ENCODE measurements around the gene FOXP1.

Gene FOXP1

DNA sequence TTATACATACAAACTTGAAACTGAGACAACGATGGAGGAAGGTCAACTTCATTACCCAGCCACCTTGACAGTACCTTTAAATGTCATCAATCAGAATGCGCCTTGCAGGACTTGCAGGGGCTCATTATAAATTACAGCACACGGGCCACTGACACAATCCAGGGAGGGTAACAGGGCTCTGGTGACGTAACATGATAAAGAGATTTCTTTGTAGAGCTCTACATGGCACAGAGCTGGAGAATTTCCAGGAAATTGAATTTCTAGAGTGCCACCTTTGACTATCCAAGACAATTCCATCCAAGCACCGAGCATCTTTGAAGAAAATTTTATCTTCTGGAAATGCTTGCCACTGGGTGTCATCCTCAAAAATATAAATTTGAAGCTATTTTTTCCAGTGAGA lies 486.0 kb downstream of the FOXP1 start:
- DNase-seq (ENCODE audit: low spot score) = no peak

DNA sequence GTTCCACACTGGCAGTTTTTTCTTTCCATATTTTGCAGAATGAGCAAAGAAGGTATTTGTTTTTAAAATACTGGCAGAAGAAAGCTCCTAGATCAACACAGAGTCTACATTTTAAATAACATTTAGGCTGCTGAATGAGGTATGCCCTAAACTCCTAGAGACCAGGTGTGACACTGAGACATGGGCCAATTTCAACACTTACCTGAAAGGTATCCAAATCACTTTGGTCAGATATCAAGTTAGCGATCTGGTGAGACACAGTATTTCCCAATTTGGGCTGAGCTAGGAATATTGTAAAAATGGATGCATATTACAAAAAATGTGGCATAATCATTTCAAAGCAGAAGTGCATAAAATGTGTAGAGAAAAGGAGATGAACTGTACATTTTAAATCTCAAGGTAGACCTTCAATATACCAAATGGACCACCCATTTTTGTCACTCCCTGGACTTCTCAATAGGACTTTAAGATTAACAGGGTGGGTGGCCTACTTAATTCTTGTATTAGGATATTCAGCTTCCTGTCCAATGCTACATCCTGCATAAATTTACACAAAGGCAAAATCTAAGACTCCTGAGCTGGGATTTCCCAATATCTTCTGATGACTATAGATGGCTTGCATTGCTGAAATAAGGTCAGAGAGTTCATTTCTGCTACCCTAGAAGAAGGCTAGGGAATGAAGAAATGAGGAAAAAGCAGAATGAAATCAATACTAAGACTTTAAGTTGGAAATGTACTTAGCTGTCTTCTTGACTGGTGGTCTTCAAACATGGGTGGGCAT lies 487.8 kb downstream of the FOXP1 start:
- DNase-seq (ENCODE audit: low spot score) = no peak

DNA sequence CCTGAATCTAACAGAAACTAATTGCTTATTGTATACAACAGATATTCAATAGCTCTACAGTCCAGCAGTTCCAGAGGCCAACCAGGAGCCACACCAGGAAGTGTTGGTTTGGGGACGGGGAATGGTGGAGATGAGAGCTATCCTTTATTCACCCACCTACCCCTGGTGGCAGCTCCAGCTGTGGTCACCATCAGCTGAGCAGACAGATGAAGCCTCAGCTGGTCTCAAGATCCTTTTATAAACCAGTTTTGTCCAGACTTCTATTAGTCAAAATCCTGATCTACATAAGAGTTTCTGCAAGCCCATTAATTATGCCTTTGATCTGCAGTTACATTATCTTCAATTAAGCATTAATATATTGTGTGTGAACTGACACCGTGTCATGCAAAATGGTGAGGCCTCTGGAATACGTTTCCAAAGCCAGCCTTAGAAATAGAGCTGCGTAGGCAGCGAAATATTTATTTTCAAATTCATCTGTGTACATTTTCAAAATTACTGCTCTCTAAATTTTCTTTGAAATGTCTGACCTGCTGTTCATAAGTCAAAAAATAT lies 488.8 kb downstream of the FOXP1 start:
- no peak for DNase-seq (ENCODE audit: low spot score)

DNA sequence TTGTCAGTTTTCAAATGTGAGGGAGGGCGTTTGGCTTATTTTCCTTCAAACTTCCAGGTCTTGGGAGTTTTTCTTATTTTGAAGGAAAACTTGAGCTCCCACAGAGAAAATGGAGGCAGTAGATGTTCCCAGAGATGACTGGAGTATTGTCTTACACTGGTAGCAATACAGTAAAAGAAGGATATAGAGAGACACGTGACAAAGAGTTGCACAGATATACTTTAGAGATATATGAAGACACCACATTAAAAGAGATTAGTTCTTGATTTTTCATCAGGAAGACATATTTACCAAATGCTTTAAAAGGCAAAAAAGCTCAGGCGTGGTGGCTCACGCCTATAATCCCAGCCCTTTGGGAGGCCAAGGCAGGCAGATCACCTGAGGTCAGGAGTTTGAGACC lies 490.9 kb downstream of the FOXP1 start:
- DNase-seq (ENCODE audit: low spot score) = no peak

DNA sequence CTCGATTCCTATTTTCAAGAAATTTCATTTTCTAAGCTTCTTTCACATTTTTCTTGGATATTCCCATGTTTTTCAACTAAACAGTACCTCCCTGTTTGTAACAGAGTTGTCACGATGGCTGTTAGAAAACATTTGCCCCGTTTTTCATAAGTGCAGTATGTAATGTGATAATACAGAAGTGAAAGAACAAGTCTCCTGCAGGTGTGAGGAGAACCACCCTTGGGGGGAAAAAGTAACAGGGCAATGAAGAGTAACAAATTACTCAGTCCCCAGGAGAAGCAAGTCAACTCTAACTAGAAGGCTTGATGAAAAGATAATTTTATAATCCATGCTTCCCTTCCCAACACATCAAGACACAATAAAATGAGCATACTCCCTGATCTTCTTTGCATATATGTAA lies 493.3 kb downstream of the FOXP1 start:
- no peak for DNase-seq (ENCODE audit: low spot score)

DNA sequence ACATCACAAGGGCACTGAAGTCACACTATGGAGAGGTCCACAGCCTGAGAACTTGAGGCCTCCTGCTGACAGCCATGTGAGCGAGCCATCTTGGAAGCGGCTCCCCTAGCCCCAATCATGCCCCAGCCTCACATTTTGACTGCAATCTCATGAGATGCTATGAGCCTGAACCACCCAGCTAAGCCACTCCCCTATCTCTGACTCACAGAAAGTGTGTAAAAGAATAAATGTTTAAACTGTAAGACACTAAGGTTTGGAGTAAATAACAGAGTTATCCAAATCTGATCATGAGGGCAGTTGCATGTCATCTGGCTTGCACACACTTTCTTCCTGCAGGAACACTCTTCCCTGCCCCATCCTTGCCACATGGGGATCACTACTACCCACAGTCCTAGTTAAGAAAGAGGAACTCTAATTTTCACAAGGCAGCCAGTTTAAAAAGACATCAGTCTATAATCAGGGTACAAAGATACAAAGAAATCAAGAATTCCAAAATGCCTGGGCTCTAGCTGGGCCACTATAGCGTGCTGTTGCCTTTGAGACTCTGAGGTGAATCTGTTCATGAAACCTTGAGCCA lies 494.2 kb downstream of the FOXP1 start:
- DNase-seq (ENCODE audit: low spot score) = no peak

DNA sequence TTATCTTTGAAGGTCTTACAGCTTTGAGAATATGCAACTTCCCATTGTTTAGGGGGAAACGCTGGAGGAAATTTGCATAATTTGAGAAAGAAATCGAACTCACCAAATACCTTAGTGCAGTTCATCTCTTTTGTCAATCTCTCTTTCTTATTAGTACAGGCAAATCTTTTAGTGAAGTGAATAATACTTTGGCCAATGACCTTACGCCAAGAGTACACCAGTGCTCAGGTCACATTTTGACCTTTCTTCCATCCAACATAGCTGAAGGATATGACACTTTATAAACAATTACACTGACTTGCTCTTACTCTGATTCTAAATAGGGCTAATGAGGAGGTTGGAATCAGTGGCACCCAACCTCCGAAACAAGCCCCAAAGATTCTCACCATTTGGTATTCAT lies 494.8 kb downstream of the FOXP1 start:
- DNase-seq (ENCODE audit: low spot score) = no peak

DNA sequence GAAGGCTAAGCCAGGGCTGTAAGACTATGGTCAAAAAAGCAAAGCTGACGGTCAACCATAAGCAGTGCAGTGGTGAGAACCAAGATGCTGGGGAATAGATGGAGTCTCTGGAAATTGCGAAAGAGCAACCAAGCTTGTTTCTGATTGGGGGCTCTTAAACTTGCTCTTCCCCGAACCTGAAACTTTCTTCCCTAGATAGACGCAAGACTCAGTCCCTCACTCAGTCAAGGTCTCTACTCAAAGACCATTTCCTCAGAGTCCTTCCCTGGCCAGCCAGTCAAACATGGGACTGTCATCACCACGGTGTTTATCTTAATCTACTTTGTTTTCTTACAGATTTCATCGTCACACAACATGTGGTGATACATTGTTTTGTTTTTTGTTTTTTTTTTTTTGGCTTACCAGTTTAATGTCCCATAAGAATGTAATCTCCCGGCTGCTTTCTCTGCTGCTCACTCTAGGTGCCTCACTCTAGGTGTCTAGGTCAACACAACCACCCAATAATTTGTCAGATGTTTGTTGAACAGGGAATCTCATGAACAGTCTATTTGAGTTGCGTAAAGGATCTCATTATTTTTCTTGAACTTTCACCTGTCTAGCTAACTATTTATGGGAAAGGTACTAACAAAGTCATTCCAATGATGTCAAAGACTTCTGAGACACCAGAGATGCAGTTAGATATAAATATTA lies 495.4 kb downstream of the FOXP1 start:
- DNase-seq (ENCODE audit: low spot score) = no peak

DNA sequence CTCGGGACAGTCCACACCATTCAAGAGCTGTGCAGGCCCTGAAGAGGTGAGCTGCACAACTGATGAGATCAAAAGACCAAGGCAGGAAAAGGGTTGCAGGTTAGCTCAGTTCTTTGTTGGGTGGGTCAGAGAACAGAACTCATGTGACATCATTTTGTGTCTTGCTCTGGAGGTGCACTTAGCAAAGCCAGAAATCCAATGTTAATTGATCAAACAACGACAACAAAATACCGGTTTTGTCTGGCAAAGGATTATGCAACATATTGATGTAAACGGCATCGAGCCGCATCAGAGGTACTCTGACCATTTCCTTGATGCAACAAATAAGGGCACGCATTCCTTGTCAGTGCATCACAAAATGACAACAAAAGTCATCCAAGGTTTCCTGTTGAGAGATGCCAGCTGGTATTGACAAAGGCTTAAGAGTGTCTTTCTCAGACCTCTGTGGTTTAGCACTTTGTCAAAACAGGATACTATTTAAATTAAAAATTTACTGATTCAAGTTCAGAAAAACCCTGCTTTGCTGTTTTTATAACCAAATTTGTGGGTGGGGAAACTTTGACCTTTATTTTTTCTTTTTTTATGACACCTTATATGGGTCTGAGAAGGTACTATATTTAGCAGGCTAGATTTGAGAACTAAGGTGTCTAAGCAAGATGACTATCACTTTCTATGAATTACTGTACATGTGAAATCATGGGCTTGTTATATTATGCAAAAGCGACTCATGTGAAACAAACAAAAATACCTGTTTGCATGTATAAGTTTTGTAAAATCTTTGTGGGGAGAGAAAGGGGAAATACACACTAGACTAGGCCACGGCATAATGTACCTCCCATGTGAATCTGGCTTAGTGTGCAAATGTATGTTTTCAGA lies 496.1 kb downstream of the FOXP1 start:
- no peak for DNase-seq (ENCODE audit: low spot score)

DNA sequence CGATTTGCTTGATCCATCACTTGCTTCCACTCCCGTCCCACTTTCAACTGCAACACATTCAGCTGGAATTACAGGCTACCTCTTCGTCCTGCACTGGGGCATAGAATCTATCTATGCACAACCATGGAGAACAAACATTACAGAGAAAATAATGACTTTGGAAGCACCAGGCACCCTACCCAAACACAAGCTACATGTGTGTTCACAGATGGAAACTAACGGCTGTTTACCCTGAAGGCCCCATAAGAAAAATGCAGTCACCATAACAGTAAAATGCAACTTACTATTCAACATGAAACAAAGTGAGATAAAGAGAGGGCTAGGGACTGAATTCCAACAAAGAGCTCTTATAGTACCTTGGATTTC lies 496.8 kb downstream of the FOXP1 start:
- no peak for DNase-seq (ENCODE audit: low spot score)

DNA sequence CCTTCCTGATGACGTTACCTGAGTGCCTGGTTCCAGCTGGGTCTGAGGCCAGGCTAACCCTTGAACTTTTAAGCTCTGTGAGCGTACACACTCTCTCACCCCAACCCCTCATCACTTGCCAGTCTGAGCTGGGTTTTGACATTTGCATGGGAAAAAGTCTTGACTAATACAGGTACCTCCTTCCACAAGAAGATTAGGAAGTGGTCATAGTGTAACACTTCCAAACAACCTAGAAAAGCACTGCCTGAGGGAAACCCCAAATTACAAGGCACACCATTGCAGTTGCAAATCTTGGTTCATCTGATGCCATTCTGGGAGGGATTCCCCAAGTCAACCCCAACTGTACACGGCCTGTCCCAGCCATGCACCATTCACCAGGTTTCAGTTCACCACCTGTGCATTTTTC lies 499.8 kb downstream of the FOXP1 start:
- no peak for DNase-seq (ENCODE audit: low spot score)

DNA sequence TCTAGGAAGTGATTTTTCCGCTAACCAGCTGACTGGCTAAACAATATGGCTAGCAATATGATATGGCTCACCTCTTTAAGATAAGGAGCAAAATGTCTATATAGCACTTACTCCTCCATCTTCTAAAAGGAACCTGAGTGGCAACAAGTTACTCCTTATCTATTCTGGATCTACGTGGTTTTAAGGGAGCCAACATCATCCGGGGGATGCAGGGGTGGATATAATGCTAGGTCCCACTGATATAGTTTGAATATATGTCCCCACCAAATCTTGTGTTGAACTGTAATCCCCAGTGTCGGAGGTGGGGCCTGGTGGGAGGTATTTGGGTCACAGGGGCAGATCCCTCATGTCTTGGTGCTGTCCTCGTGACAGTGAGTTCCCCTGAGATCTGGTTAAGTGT lies 500.7 kb downstream of the FOXP1 start:
- no peak for DNase-seq (ENCODE audit: low spot score)

DNA sequence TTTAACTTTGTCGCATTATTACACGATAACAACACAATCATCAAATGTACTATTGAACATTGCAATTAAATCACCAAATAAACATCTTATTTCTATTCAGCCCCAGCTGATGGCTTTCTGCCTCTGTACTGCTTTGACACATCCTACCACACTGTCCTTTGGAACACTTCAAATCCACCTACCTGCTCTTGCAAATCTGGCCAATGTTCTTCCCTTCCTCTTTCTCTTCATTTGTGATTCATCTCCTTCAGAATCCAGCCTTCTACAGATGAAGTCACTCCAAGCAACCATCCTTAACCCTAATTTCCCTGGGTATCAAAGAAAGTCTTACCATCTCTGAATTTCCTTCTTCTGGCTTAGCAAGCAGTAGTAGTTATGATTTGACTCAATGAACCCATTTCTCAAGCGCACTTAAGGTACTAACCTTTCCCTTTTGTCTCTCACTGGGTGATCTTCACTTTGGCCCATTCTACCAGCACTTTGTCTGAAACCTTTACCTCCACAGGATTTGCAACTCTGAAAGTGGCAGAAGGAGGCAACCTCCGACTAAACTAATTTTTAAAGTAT lies 502.9 kb downstream of the FOXP1 start:
- DNase-seq (ENCODE audit: low spot score) = no peak

DNA sequence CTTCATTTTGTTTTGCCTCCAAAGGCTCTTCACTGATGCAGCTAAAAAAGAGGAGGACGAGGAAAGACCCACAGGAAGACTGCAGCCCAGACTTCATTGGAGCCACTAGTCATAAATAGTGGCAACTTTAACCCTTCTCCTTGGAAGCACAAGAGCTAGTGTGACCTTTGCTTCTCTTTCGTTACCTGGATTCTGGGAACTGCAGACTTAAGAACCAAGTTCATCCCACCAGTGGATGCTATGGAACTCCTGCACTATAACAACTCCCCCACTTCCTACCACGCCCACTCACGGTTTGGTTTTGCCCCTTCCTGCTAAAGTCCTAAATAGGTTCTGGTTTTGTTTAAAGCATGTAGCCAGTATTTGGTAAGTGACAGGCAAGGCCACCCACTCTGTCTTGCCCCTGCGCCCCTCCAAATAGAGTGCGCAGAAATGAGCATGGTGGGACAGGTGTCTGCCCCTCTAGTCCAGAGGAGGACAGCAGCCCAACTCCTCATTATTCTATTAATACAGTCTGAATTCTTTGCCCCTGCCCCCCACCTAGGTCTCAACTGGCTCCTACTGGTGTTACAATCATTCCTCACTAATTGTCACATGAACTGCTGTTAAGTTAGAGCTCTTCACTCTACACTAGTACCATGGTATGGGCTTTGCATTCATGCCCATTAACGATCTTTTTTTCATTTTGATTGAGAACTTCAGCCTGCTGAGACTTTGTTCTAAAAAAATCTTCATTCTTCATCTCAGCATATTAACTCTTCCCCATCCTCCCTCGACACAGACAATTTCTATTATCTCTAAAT lies 504.6 kb downstream of the FOXP1 start:
- DNase-seq (ENCODE audit: low spot score) = no peak

DNA sequence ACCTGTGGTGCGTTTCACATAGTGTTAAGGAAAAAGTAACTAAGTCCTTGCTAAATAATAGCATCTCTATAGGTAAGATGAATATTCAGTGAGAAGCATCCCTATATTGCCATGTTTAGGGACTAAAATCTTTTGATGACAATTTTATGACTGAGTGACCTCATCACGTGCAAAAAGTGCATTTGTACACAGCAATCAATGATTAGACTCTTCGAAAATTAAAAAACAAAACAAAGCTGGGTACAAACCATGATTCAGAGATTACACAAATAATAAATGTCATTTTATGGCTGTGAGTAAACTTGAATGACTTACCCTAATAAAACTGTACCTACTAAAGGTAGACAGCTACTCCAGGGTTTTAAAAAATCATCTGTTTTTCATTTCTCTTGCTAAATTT lies 505.3 kb downstream of the FOXP1 start:
- peak; percentile 27 for DNase-seq (ENCODE audit: low spot score)

DNA sequence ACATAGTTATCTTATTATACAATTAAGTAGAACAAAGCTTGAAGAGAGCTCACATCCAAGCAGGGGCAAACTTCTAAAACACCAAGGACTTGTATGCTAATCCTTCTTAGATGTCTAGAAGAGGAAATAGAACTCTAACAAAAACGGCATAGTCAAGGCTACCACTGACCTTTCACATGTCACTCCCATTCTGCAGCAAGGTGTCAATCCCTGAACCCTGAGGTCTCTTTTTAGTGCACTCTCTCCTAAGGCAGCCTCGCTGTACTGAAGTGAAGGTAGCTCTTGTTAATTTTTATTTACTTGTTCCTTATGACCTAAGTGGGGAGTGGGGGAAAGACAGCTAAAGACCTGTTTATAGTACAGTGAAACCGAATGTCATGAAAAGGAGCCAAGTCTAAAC lies 506.5 kb downstream of the FOXP1 start:
- DNase-seq (ENCODE audit: low spot score) = no peak

DNA sequence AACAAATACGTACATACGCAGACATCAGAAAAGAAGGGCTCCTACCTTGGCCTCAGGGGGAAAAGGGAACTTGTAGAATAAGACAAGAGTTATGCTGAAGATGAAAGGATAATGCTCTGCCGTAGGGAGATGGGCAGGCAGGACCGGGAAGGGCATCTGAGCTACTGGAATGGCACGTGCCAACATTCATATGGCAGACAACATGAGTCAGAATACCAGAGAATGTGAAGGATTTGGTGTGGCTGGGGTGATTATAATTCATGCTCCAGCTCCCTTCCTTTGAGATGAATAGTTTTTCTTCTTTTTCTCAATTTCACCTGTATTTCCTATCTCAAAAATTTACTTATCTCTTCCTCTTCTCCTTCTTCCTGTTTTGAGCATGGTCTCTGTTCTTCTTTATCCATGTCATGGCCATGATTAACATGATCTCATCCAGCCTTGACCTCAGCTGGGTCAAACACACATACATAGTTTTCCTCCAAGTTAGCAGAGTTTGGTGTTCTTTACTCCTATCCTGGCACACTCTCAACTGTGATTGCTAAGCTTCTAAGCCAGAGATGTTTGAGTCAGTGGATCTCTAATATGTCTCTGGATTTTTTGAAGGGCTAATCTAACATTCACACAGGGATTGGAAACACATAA lies 507.0 kb downstream of the FOXP1 start:
- no peak for DNase-seq (ENCODE audit: low spot score)

DNA sequence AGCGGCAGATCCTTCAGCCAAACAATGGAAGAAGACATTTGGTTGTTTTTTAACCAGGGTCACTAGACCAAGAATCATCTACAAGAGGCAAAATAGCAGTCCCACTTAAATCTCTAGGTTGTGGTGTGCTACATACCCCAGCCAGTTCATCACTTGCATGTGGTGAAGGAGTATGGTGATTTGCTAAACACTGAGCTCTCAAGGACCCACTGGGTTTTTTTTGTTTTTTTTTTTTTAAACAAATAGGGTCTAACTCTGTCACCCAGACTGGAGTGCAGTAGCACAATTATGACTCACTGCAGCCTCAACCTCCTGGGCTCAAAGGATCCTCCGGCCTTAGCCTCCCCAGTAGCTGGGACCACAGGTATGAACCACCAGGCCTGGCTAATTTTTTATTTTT lies 508.0 kb downstream of the FOXP1 start:
- DNase-seq (ENCODE audit: low spot score) = no peak

DNA sequence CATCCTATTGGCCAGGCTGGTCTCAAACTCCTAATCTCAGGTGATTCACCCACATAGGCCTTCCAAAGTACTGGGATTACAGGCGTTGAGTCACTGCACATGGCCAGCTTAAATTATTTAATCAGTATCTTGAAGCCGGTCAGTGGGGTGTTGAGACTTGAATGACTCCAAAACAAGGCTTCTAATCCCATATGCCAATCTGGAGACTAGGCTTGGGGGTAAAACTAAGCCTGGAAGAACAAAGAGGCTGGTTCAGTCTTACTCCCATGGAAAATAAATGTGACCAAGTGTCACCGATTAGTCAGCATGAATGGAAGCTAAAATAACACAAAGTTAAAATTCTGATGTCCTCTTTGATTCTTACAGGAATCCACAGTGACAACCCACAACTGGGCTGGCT lies 509.1 kb downstream of the FOXP1 start:
- DNase-seq (ENCODE audit: low spot score) = no peak

DNA sequence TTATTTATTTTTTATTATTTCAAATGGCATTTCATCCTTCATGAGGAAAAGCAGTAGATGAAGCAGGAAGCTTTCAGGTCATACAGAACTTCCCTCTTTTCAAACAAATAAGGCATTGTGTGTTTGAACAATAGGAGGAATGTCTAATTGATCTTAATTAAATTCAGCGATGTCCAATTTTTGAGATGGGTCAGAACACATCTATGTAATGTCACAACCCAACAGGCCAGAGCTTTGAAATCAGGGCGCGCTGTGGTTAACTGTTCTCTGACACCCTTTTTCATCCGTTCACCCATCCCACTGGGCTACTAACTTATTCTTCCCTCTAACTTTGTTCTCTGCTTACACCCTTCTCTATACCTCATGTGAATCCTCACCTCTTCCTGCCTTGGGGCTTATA lies 510.5 kb downstream of the FOXP1 start:
- no peak for DNase-seq (ENCODE audit: low spot score)

DNA sequence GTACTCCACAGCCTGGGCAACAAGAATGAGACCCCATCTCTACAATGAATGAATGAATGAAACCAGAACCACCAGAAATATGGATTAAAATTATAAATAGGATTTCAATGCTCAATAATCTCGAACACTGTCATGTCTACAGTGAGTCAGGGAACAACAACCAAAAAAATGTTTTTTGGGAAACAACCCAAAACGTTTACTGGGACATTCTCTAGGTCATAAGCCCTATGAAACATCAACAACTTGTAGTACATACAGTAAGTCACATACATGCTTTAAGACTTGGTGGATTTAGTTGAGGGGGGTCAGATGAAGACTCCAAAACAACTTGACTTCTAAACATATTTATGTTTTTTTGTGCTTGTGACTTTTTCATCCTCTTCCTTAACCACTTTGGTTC lies 511.2 kb downstream of the FOXP1 start:
- no peak for DNase-seq (ENCODE audit: low spot score)

All from LoVo (cell line).